ENCODE data around the gene NUBP2. TPM values are rescaled to one million over a fixed set of nuclear protein-coding genes. Genes with fewer than 3 reads are reported as not detected.
A peak's percentile ranks its signal among the peaks of the same experiment; 100 is the strongest.

NUBP2 gene
- total RNA-seq, 2 donors from 2014 or later, result 29.4 to 34.4 TPM

DNA sequence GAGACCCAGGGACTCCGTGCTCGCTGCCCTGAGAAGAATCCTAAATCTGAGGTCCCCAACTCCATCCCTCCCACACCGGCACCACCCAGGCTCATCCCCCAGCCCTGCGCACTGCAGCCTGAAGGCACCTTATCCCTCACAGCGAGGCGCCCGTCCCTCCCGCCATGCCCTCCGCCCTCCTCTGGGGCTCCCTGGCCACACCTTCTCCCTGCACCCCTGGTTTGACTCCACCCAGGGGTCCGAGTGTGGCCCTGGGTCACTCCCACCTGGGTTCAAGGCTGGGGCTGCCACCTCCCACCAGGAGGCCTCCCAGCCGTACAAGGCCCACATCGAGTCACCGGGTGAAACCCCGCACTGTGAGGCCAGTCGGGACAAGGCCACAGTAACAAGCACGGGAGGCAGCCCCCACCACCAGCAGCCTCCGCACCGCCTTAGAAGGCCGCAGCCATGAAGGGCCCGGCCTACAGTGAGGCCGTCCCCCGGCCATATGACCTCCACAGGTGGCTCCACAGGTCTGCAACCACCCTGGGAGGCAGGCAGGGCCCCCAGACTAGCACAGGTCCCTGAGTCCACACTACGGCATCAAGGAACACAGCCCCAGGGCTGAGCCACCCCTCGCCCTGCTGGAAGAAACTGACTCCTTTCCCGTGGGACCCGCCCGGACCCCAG lies 35.6 kb downstream of the NUBP2 start:
- intact Hi-C loops (cut with DNase I, micrococcal nuclease), result no loop called here

GRCh38 chr16:1818873-1819525 lies 36.2 kb downstream of the NUBP2 start:
- no peak for ATAC-seq
- intact Hi-C loops (cut with DNase I, micrococcal nuclease), result no loop called here
- no peak for DNase-seq

More for the DNA sequence above, 35.6 kb downstream of the NUBP2 start:
- no peak for ATAC-seq
- no peak for DNase-seq

DNA sequence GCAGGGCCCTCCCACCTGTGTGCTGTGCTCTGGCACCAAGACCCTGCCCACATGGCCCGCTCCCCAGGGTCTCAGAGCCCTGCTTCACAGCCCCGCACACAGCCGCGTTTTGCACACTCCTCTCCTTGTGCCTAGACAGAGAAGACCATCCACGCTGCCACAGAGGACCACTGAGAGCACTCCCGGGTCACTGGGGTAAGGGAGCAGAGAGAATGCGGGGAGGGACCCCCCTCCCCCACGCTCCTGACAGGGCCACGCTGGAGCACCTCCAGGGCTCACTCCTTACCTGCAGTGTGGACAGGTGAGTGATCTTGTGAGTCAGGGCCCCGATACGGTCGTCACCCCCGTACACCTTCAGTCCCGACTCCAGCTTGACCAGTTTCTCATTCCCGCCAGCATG lies 36.9 kb downstream of the NUBP2 start:
- no peak for ATAC-seq
- DNase-seq, result no peak
- intact Hi-C loops (cut with DNase I, micrococcal nuclease), result no loop called here

DNA sequence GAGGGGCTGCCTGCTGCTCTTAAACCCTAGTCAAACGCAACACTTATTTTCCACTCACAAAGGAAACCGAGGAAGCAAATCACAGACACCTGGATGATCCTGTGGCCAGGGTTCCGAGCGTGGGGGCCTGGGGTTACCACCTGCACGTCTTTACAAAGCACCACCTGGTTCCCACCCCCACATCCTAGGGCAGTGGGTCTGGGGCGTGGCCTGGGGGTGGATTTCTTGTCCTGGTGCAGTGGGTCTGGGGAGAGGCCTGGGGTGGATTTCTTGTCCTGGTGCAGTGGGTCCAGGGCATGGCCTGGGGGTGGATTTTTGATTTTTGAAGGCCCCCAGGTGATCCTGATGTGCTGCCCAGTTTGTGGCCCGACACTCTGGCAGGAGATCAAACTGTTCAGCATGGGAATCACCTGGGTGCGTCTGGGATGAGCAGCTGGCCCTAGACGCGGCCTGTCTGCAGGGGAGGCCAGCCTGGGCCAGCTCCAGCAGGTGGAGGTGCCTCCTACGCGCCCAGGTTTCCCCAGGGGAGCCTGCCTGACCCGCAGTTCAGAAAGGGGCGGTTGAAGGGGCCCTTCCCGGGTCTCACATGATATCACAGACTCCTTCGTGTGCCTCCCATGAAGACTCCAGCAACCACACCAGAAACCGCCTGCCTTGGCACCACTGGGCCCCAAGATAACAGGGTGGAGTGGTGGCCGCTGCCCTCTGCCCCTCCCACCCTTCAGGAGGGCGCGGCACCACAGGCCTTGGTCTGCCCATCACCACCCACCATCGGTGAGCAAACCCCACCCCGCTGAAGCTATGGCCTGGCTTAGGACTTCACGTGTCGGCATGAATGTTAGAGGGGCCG lies 37.6 kb downstream of the NUBP2 start:
- no peak for ATAC-seq
- DNase-seq, result no peak
- intact Hi-C loops (cut with DNase I, micrococcal nuclease), result no loop called here

DNA sequence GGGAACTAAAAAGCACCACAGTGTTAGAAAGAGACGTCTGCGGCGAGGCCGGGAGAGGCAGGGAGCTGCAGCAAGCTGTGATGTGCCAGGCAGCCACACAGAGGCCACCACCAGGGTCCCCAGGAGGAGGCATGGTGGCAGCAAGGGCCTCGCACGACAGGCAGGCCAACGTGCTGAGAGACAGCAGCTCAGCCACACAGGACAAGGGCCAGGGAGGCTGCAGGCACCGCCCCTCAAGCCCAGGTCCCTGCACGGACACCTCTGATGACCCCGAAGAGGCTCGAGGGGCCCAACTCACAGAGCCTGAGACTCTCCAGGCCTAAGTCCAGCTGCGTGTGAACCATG lies 38.2 kb downstream of the NUBP2 start:
- intact Hi-C loops (cut with DNase I, micrococcal nuclease), result no loop called here
- ATAC-seq, result no peak

DNA sequence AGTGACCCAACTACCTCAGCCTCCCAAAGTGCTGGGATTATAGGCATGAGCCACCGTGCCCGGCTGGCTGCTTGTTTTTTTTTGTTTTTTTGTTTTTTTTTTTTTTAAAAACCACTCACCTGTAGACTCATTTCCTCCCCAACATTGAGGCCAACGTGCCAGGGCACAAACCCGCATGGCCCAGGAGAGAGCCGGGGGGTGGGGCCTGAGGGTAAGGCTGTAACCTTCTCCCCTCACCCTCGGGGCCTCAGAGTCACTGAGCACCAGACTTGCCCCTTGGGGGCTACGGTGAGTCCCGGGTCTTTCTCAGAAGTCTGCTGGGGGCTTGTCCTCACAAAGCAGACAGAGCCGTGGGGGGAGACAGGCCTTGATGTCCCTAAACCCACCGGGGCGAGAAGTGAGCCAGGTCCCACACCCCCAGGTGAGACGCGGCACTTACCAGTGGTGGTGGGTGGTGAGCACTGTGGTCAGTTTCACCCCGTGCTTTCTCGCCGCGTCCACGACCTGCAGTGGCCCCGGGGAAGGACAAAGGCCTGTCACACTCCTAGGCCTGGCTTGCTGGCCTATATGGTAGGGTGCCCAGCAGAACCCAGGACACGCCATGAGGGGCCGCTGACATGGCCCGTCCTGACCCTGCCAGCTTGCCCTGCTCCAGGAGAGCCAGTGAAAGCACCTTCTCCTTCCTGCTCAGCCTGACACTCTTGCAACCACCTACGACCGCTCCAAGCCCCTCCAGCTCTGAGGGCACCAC lies 39.3 kb downstream of the NUBP2 start:
- intact Hi-C loops (cut with DNase I, micrococcal nuclease), result no loop called here
- ATAC-seq, result no peak
- no peak for DNase-seq

More for the DNA sequence above, 38.2 kb downstream of the NUBP2 start:
- DNase-seq, result no peak

GRCh38 chr16:1822801-1823200 lies 40.0 kb downstream of the NUBP2 start:
- ATAC-seq, result no peak
- DNase-seq, result no peak
- intact Hi-C loops (cut with DNase I, micrococcal nuclease), result no loop called here

DNA sequence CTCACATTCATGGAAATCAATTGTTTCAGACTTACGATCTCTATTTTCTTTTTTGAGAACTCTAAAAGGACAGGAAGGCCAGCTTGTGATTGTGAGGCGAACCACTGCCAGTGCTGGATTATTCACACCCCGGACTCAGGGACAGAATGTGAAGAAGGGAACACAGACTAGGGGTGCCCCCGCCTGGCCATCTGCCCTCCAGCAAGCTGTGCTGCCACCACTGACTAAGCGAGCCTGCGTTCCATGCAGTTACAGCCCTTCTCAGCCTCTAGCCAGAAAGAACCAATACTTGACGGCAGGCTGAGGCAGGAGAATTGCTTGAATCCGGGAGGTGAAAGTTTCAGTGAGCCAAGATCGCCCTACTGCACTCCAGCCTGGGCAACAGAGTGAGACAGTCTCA lies 41.1 kb downstream of the NUBP2 start:
- DNase-seq (no peak), ATAC-seq (no peak)

GRCh38 chr16:1825381-1825863 lies 42.7 kb downstream of the NUBP2 start:
- intact Hi-C loops (cut with DNase I, micrococcal nuclease), result no loop called here
- DNase-seq (no peak), ATAC-seq (no peak)

More for the DNA sequence above, 41.1 kb downstream of the NUBP2 start:
- intact Hi-C loops (cut with DNase I, micrococcal nuclease), result no loop called here

DNA sequence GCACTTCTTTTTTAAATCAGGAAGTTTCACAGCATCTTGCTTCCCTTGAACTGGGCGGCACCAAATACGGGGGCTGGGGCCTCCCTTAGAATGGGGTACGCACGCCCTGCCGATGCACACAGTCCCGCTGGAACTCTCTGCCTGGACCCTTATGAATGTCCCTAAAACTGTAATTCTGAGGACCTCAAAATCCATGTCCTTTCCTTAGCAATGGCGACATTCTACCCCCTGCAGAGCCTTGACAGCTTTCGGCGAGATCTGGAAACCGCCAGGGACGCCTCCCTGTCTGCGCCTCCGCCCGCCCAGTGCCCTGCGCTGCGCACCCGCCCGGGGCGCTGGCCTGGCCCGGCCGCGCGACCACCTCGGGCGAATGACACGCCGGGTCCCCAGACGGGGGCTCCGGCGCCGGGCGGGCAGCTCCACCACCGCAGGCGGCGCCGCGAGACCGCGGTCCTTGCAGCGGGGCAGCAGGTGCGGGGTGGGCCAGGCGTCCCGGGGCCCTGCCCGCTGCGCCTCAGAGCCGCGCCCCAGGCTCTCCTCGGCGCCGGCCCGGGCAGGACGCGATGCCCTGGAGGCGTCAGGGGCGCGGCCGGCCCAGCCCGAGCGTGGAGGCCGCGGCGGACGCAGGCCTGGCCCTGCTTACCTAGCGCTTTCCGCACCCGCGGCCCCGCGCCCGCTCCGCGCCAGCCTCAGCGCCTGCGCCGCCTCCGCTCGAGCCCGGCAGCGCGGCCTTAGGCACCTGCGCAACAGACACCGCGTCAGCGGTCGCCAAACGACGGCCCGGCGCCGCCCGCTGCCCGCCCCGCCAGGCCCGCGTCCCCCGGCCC lies 43.3 kb downstream of the NUBP2 start:
- DNase-seq, result peak in 1 of 2 donors; percentile 70
- intact Hi-C loops (cut with DNase I, micrococcal nuclease), result no loop called here
- peak; percentile 40 for ATAC-seq

DNA sequence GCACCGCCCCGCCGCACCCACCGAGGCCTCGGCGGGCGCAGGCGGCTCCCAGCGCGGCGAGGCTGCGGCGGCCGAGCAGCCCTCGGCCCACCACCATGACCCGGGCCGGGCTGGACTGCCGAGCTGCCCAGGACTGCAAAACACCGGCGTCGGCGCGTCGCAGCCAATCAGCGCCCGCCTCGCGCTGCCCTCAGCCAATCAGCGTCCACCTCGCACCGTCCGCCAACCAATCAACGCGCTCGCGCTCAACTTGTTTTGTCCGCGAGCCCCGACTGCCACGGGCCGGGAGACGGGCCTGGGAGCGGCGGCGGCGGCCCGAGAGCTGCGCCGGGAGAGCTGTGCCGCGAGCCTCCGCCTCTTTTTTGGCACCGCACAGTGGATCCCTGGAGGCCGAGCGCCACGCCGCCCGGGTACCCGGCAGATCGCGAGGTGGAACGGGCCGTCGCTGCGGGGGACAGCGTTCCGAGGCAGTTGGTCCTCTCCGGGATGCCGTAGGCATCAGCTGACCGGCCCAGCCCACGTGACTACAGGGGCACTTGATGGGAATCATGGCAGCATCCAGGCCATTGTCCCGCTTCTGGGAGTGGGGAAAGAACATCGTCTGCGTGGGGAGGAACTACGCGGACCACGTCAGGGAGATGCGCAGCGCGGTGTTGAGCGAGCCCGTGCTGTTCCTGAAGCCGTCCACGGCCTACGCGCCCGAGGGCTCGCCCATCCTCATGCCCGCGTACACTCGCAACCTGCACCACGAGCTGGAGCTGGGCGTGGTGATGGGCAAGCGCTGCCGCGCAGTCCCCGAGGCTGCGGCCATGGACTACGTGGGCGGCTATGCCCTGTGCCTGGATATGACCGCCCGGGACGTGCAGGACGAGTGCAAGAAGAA lies 44.2 kb downstream of the NUBP2 start, which contains the start of the genes FAHD1 and HAGH:
TSS of gene FAHD1 (plus strand) at position 516 of the 883 bp plus-strand sequence. CDS start at position 549, 33 bp downstream.
TSS of gene HAGH (minus strand) at position 135 of the 883 bp plus-strand sequence. CDS start at position 97, 38 bp downstream.
- intact Hi-C loops (cut with DNase I, micrococcal nuclease), result no loop called here
- ATAC-seq (peak; percentile 76), DNase-seq (peak; percentile 92 to 94)

DNA sequence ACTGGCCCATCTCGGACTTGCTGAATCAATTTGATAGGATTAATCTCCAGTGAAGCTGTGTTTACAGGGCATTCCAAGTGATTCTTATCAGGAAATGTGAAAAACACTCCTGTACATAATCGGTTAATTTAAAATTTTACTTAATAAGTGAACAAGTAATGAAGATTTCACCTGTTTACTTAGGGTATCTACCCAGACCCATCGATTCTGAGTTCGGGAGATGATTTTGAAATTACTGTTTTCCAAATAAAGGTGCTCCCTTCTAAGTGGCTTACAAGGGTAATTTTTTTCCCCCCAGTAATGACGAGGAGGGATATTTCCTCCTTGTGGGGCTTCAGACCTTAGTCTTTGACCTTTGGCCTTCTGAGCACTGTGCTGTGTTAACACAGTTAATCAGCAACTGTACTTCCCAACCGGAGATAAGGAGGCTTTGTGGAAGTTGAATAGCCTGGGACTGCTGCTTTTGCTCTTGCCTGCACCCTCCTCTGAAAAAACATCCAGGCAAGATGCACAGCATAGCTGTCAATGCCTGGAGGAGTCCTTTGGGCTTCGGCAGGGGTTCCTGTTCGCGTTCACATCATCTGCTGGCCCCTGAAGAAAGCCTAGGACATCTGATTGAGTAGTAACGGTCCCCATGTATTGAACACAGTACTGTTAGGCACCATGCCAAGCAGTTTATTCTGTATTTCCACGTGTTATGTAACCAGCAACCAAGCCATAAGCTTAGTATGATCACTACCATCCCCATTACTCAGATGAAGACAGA lies 46.1 kb downstream of the NUBP2 start:
- DNase-seq (no peak), ATAC-seq (peak; percentile 38)
- intact Hi-C loops (cut with DNase I, micrococcal nuclease), result no loop called here

- ATAC-seq (peak; percentile 44), DNase-seq (peak in 1 of 2 donors; percentile 44)
- intact Hi-C loops (cut with DNase I, micrococcal nuclease), result no loop called here
These were observed 47.5 kb downstream of the NUBP2 start for GRCh38 chr16:1830213-1830612.

GRCh38 chr16:1831186-1832075 lies 48.7 kb downstream of the NUBP2 start:
- no peak for ATAC-seq

DNA sequence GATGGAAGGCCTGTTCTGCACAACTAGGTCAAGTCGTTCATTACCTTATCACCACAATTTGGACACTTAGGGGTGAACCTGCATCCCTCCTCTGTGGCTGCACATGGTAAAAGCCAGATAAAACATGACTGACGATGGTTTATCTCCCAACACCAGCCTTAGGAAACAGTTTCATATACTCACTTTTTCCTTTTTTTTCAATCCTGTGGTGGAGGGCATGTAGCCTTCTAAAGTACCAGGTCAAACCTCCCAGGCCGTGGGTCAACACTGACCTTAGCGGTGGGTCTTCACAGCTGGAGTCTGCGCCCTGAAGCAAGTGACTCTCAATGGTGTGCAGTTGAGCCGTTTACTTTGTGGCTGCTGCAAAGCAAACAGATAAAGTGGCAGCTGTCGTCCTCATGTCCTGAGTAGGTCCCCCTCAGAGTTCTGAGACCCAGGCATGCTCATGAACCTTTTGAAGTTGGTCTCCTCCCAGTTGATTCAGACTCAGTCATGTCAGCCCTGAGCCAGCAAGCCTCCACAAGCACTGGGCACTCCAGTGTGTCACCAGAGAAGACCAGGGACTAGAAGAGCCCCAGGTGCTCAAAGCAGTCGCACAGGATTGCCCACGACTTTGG lies 50.2 kb downstream of the NUBP2 start:
- DNase-seq (no peak), ATAC-seq (no peak)
- intact Hi-C loops (cut with DNase I, micrococcal nuclease), result no loop called here

More at GRCh38 chr16:1831186-1832075, 48.7 kb downstream of the NUBP2 start:
- no peak for DNase-seq
- intact Hi-C loops (cut with DNase I, micrococcal nuclease), result no loop called here
